ENCODE data around the gene TRIM29. TPM values are rescaled to one million over a fixed set of nuclear protein-coding genes. Genes with fewer than 3 reads are reported as not detected.

Gene TRIM29
- total and polyA plus RNA-seq, 2 donors from 2014 or later, result 0.65 to 32.9 TPM

DNA sequence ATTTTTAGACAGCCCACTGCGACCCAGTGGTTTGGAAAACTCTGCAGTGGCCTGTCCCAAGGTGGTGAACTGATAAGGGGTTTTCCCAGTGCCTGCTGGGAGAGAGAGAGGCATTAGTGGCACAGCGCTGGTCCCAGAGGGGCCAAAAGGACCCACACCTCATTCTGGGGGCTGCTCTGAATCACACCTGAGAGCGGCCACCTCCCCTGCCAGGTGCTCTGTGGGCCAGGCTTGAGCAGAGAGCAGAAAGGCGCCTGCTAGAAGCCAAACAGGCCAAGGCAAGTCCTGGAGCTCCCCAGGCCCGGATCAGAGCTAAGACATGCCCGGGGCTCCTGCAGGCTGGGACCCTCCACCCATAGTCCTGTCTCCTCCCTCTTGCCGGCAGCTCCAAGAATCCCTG is 20.9 kb downstream of the TRIM29 start:
- Histone ChIP-seq H3K27ac (ENCODE audit: low read depth in 2 of 2, low read length in 2 of 2) (no peak overlapping the region), H3K4me1 (ENCODE audit: control insufficient read depth in 2 of 3, insufficient read depth in 2 of 3, low read depth in 1 of 3, low read length in 3 of 3) (no peaks in the 10 kb centered on the region), H3K36me3 (ENCODE audit: control insufficient read depth in 2 of 3, insufficient read depth in 3 of 3, low read length in 3 of 3) (no peaks in the 10 kb centered on the region), H3K9me3 (ENCODE audit: control insufficient read depth in 2 of 3, insufficient read depth in 1 of 3, low read length in 3 of 3) (no peaks in the 10 kb centered on the region), H3K27me3 (ENCODE audit: control insufficient read depth, insufficient read depth, low read length) (no peaks in the 10 kb centered on the region), H3K4me3 (ENCODE audit: low read length in 3 of 3) (no peak overlapping the region), H3K9ac (ENCODE audit: low read length in 3 of 3) (no peak overlapping the region)
- TF ChIP-seq, protein P1, sequence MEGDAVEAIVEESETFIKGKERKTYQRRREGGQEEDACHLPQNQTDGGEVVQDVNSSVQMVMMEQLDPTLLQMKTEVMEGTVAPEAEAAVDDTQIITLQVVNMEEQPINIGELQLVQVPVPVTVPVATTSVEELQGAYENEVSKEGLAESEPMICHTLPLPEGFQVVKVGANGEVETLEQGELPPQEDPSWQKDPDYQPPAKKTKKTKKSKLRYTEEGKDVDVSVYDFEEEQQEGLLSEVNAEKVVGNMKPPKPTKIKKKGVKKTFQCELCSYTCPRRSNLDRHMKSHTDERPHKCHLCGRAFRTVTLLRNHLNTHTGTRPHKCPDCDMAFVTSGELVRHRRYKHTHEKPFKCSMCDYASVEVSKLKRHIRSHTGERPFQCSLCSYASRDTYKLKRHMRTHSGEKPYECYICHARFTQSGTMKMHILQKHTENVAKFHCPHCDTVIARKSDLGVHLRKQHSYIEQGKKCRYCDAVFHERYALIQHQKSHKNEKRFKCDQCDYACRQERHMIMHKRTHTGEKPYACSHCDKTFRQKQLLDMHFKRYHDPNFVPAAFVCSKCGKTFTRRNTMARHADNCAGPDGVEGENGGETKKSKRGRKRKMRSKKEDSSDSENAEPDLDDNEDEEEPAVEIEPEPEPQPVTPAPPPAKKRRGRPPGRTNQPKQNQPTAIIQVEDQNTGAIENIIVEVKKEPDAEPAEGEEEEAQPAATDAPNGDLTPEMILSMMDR (IDR thresholded peaks at IDR 0.05; ENCODE audit: borderline replicate concordance, extremely low read depth, insufficient read depth), result no peak
- intact Hi-C loops (cut with DNase I), result loop anchor here (10.0 kb wide), 2 partner anchors 452 to 642 kb away; no protein-coding TSS in a partner anchor
- FAIRE-seq (no peak), DNase-seq (no peak)

DNA sequence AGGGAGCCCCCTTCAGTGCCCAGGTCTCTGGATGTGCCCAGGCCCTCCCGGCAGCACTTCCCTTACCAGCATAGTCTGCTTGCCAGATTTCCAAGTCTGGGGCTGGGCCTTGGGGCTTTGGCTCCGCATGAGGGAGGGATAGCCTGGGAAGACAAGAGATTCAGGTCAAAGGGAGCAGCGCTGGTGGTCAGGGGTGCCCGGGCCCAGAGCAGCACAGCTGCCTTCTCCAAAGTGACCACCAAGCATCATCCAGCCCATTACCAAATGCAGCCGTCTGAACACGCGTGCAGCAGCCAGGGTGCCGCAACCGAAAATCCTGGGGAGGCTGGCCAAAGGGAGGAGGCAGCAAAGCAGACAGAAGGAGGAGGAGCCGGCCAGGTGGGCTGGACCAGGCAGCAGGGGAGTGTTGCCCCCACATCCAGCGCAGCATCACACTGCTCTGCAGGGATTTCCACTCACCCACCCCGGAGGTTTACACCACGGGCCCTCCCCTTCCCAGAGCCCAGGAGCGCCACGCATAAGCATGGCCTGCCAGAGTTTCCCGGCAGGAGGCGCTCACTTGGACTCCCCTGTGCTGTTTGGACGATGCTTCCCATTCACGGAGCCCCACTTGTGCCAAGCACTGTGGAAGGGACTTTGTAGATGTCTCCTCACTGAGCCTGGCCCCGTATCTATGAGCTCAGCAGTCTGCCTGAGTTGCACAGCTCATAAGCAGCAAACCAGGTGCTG is 22.5 kb downstream of the TRIM29 start:
- DNase-seq (no peak), FAIRE-seq (no peak)
- intact Hi-C loops (cut with DNase I), result loop anchor here (10.0 kb wide), 2 partner anchors 451 to 641 kb away; no protein-coding TSS in a partner anchor

DNA sequence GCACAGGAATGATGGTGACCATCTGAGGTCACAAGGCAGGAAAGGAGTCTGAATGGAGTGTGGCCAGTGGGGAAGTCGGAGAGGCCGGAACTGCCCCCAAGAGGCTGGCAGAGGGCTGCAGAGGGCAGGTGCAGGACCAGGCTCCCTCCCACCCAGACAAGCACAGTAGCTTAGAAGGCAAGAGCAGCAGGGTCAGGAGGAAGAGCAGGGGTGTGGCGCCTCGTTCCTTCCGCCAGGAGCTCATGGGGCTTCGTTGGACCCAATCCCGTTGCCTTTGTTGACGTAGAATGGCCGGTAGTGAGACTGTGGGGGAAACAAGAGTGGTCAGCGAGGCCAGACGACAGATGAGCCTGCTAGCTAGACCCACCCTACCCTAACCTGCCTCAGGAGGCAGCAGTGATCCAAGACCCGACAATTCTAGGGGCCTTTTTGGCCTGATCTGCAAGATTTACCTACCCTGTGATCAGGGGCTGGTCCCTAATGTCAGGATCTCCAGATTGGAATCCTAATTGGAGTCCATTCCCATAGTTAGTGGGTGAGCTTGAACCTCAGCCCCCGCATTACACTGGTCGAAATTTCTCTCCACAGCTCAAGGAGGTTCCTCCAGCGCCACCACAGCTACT is 25.6 kb downstream of the TRIM29 start:
- TF ChIP-seq, protein P1 (IDR thresholded peaks at IDR 0.05; ENCODE audit: borderline replicate concordance, extremely low read depth, insufficient read depth), result no peak
- Histone ChIP-seq H3K9ac (ENCODE audit: low read length in 3 of 3) (no peak overlapping the region), H3K9me3 (ENCODE audit: control insufficient read depth in 2 of 3, insufficient read depth in 1 of 3, low read length in 3 of 3) (no peaks in the 10 kb centered on the region), H3K4me1 (ENCODE audit: control insufficient read depth in 2 of 3, insufficient read depth in 2 of 3, low read depth in 1 of 3, low read length in 3 of 3) (no peaks in the 10 kb centered on the region), H3K36me3 (ENCODE audit: control insufficient read depth in 2 of 3, insufficient read depth in 3 of 3, low read length in 3 of 3) (no peaks in the 10 kb centered on the region), H3K4me3 (ENCODE audit: low read length in 3 of 3) (no peak overlapping the region), H3K27ac (ENCODE audit: low read depth in 2 of 2, low read length in 2 of 2) (no peak overlapping the region), H3K27me3 (ENCODE audit: control insufficient read depth, insufficient read depth, low read length) (no peaks in the 10 kb centered on the region)
- FAIRE-seq (no peak), DNase-seq (no peak)
- intact Hi-C loops (cut with DNase I), result loop anchor here (10.0 kb wide), 2 partner anchors 447 to 637 kb away; no protein-coding TSS in a partner anchor

More for the DNA sequence above, 22.5 kb downstream of the TRIM29 start:
- TF ChIP-seq, protein P1 (IDR thresholded peaks at IDR 0.05; ENCODE audit: borderline replicate concordance, extremely low read depth, insufficient read depth), result no peak
- H3K27me3 ChIP-seq (ENCODE audit: control insufficient read depth, insufficient read depth, low read length), result no peaks in the 10 kb centered on the region
- H3K27ac ChIP-seq (ENCODE audit: low read depth in 2 of 2, low read length in 2 of 2), result no peak overlapping the region
- no peak overlapping the region for H3K9ac ChIP-seq (ENCODE audit: low read length in 3 of 3)
- no peaks in the 10 kb centered on the region for H3K36me3 ChIP-seq (ENCODE audit: control insufficient read depth in 2 of 3, insufficient read depth in 3 of 3, low read length in 3 of 3)
- no peak overlapping the region for H3K4me3 ChIP-seq (ENCODE audit: low read length in 3 of 3)
- H3K4me1 ChIP-seq (ENCODE audit: control insufficient read depth in 2 of 3, insufficient read depth in 2 of 3, low read depth in 1 of 3, low read length in 3 of 3), result no peaks in the 10 kb centered on the region
- no peaks in the 10 kb centered on the region for H3K9me3 ChIP-seq (ENCODE audit: control insufficient read depth in 2 of 3, insufficient read depth in 1 of 3, low read length in 3 of 3)

All from kidney (tissue), 14 donors.